ENCODE data around the gene MPP1. TPM values are rescaled to one million over a fixed set of nuclear protein-coding genes. Genes with fewer than 3 reads are reported as not detected.
"Not testable (repeated sequence)": the region's sequence is repeated elsewhere in the genome, so short reads cannot be mapped to it uniquely, and the experiment has no call there.

The MPP1 gene
- total RNA-seq, 2 experiments from 2014 or later = 26.5 to 29.8 TPM

GRCh38 chrX:154822029-154822428 lies 16.7 kb upstream of the MPP1 start:
- Mint-ChIP-seq H3K4me1 (peaks cover under 1% of the 10 kb centered on the region), H3K27ac (no peak overlapping the region), H3K36me3 (ENCODE audit: low read depth) (no peaks in the 10 kb centered on the region), H3K27me3 (peaks cover 5% of the 10 kb centered on the region), H3K4me3 (no peak overlapping the region), H3K9me3 (peaks cover 2% of the 10 kb centered on the region)
- no peak for DNase-seq
- ChIA-PET POLR2A (no interaction called here), CTCF (no interaction called here)

- no peaks in the 10 kb centered on the region for H3K36me3 Mint-ChIP-seq (ENCODE audit: low read depth)
- POLR2A ChIA-PET = no interaction called here
- CTCF ChIA-PET = no interaction called here
Measured at GRCh38 chrX:154821523-154821922, 16.2 kb upstream of the MPP1 start.

GRCh38 chrX:154819771-154820341 lies 14.6 kb upstream of the MPP1 start:
- Mint-ChIP-seq H3K27ac (no peak overlapping the region), H3K4me3 (no peak overlapping the region), H3K4me1 (no peaks in the 10 kb centered on the region), H3K27me3 (peaks cover 8% of the 10 kb centered on the region), H3K9me3 (no peaks in the 10 kb centered on the region), H3K36me3 (ENCODE audit: low read depth) (no peaks in the 10 kb centered on the region)
- POLR2A ChIA-PET = no interaction called here
- DNase-seq = no peak
- CTCF ChIA-PET = no interaction called here

More at GRCh38 chrX:154821523-154821922, 16.2 kb upstream of the MPP1 start:
- Mint-ChIP-seq H3K27ac (no peak overlapping the region), H3K27me3 (peaks cover 6% of the 10 kb centered on the region), H3K4me3 (no peak overlapping the region), H3K4me1 (no peaks in the 10 kb centered on the region), H3K9me3 (peaks cover 2% of the 10 kb centered on the region)
- DNase-seq = no peak

GRCh38 chrX:154818916-154819770 lies 13.9 kb upstream of the MPP1 start:
- no peaks in the 10 kb centered on the region for H3K9me3 Mint-ChIP-seq
- ChIA-PET POLR2A (no interaction called here), CTCF (interaction anchor here (0.7 kb wide), 1 partner anchor 50 kb away, joined by 4 read pairs; no protein-coding TSS in a partner anchor)
- H3K36me3 Mint-ChIP-seq (ENCODE audit: low read depth) = no peaks in the 10 kb centered on the region
- H3K4me1 Mint-ChIP-seq = no peaks in the 10 kb centered on the region
- peaks cover 8% of the 10 kb centered on the region for H3K27me3 Mint-ChIP-seq
- no peak overlapping the region for H3K4me3 Mint-ChIP-seq
- DNase-seq = no peak
- no peak overlapping the region for H3K27ac Mint-ChIP-seq

GRCh38 chrX:154817048-154817618 lies 11.8 kb upstream of the MPP1 start:
- H3K27ac Mint-ChIP-seq; DNase-seq; H3K36me3 Mint-ChIP-seq (ENCODE audit: low read depth); H3K4me3 Mint-ChIP-seq; H3K4me1 Mint-ChIP-seq; H3K9me3 Mint-ChIP-seq: not testable (repeated sequence)
- peaks cover 19% of the 10 kb centered on the region for H3K27me3 Mint-ChIP-seq
- ChIA-PET CTCF (interaction anchor here (1.0 kb wide), 1 partner anchor 23 kb away, joined by 3 read pairs; no protein-coding TSS in a partner anchor), POLR2A (interaction anchor here (1.8 kb wide), 1 partner anchor 14 kb away, joined by 3 read pairs; no protein-coding TSS in a partner anchor)

GRCh38 chrX:154816326-154816898 lies 11.1 kb upstream of the MPP1 start:
- H3K4me3 Mint-ChIP-seq; CTCF ChIA-PET; H3K9me3 Mint-ChIP-seq; DNase-seq; H3K36me3 Mint-ChIP-seq (ENCODE audit: low read depth); H3K4me1 Mint-ChIP-seq; H3K27ac Mint-ChIP-seq: not testable (repeated sequence)
- POLR2A ChIA-PET = interaction anchor here (1.8 kb wide), 1 partner anchor 13 kb away, joined by 3 read pairs; no protein-coding TSS in a partner anchor
- peaks cover 20% of the 10 kb centered on the region for H3K27me3 Mint-ChIP-seq

GRCh38 chrX:154815274-154815818 lies 10.1 kb upstream of the MPP1 start:
- no peaks in the 10 kb centered on the region for H3K9me3 Mint-ChIP-seq

GRCh38 chrX:154813801-154814200 lies 8.5 kb upstream of the MPP1 start:
- POLR2A ChIA-PET = no interaction called here
- DNase-seq = no peak
- Mint-ChIP-seq H3K4me3 (no peak overlapping the region), H3K36me3 (ENCODE audit: low read depth) (no peaks in the 10 kb centered on the region), H3K4me1 (peaks cover 11% of the 10 kb centered on the region), H3K9me3 (no peaks in the 10 kb centered on the region), H3K27ac (no peak overlapping the region), H3K27me3 (peaks cover 17% of the 10 kb centered on the region)
- CTCF ChIA-PET = no interaction called here

More at GRCh38 chrX:154815274-154815818, 10.1 kb upstream of the MPP1 start:
- CTCF ChIA-PET = no interaction called here
- Mint-ChIP-seq H3K36me3 (ENCODE audit: low read depth) (no peaks in the 10 kb centered on the region), H3K4me1 (peaks cover 2% of the 10 kb centered on the region), H3K27me3 (peaks cover 20% of the 10 kb centered on the region), H3K4me3 (no peak overlapping the region), H3K27ac (no peak overlapping the region)
- no peak for DNase-seq
- POLR2A ChIA-PET = no interaction called here

GRCh38 chrX:154812341-154813101 lies 7.2 kb upstream of the MPP1 start:
- H3K4me1 Mint-ChIP-seq = peaks cover 11% of the 10 kb centered on the region
- CTCF ChIA-PET = no interaction called here

GRCh38 chrX:154809939-154810665 lies 4.8 kb upstream of the MPP1 start:
- H3K4me3 Mint-ChIP-seq = no peak overlapping the region
- CTCF ChIA-PET = no interaction called here
- H3K9me3 Mint-ChIP-seq = no peaks in the 10 kb centered on the region
- no peaks in the 10 kb centered on the region for H3K36me3 Mint-ChIP-seq (ENCODE audit: low read depth)
- peaks cover 16% of the 10 kb centered on the region for H3K4me1 Mint-ChIP-seq
- no peak for DNase-seq
- POLR2A ChIA-PET = no interaction called here
- no peak overlapping the region for H3K27ac Mint-ChIP-seq
- H3K27me3 Mint-ChIP-seq = peaks cover 16% of the 10 kb centered on the region

More at GRCh38 chrX:154812341-154813101, 7.2 kb upstream of the MPP1 start:
- POLR2A ChIA-PET = interaction anchor here (1.2 kb wide), 1 partner anchor 13 kb away, joined by 3 read pairs; no protein-coding TSS in a partner anchor
- Mint-ChIP-seq H3K36me3 (ENCODE audit: low read depth) (no peaks in the 10 kb centered on the region), H3K4me3 (no peak overlapping the region), H3K27me3 (peaks cover 19% of the 10 kb centered on the region), H3K9me3 (no peaks in the 10 kb centered on the region), H3K27ac (no peak overlapping the region)
- no peak for DNase-seq

GRCh38 chrX:154806837-154807501 lies 1.7 kb upstream of the MPP1 start:
- Mint-ChIP-seq H3K4me1 (peaks cover 36% of the 10 kb centered on the region), H3K4me3 (no peak overlapping the region), H3K27ac (no peak overlapping the region), H3K36me3 (ENCODE audit: low read depth) (no peaks in the 10 kb centered on the region), H3K9me3 (no peaks in the 10 kb centered on the region), H3K27me3 (peaks cover 4% of the 10 kb centered on the region)
- POLR2A ChIA-PET = interaction anchor here (1.1 kb wide), 1 partner anchor 20 kb away, joined by 3 read pairs; no protein-coding TSS in a partner anchor
- CTCF ChIA-PET = no interaction called here
- DNase-seq = no peak
